Suppressor macrophage treated with lipopolysaccharide for 4 hours (primary cell): ENCODE results near the gene ENGASE.
A peak's percentile ranks its signal among the peaks of the same experiment; 100 is the strongest.

Source experiments
- DNase-seq: peaks from one replicate; pipeline ENCODE4 v3.0.0-alpha.2; 2020

ENGASE gene

DNA sequence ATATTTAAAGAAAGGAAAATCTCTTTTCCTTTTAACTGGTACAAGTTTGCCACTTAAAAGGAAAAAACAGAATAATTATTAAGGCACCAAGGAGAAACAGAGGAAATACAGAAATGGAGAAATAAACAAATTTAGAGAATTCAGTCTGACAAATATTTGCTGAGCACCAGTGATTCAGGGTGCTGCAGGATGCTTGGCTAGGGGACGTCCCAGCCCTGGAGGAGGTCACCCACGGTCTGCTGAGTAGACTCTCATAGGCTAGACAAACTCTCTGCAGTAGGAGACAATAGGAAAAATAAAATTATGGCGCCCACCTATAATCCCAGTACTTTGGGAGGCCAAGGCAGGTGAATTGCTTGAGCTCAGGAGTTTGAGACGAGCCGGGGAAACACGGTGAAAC is 34.7 kb upstream of the ENGASE start:
- DNase-seq = peak; percentile 70

DNA sequence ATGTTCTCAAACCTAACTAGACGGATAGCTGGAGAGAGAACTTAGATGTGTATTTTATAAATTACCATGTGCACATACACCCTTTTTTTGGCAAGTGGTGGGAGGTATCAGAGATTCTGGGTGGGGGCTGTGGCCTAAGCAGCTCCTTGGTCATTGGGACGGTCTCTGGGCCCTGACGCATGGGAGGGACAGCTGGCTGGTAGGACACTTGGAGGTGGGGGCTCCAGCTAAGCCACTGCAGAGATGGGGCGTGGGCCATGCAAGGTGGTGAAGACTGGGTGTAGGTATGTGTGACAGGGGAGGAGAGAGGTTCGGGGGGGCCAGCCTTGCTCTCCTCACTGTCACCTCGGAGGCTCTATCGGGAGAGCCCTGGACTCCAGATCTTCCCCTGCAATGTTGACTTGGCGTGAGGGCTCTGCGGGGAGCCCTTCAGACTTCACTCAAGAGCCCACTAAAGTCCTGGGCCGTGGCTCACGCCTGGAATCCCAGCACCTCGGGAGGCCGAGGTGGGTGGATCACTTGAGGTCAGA is 33.5 kb upstream of the ENGASE start:
- DNase-seq = no peak

DNA sequence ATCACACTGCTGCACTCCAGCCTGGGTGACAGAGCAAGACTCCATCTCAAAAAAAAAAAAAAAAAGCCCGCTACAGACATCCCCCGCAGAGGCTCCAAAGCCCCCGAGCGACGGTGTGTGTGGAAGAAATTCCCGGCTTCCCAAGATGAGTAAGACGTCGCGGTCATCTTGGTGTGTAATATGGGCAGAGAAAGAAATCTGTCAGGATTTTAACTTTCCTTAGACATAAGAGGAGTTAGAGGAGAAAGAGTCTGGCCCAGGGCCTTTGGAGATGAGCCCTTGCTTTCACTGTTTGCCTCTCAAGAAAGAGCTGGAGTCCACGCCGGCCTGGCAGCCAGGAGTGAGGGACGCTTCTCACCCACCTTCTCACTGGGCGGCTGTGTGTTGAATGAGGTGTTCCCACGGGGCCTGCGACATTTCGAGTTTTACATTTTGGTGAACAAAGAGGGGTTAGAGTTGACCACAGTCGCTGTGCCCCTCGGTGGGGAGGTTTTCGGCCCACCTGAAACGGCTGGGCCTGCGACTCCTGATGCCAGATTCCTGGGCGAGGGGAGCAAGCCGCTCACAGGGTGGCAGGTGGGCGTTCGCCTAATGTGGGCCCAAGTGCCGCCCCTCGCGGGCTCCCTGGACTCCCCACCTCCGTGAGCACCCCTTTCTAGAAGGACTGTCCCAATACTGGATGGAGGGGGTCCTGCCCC is 32.8 kb upstream of the ENGASE start:
- no peak for DNase-seq

DNA sequence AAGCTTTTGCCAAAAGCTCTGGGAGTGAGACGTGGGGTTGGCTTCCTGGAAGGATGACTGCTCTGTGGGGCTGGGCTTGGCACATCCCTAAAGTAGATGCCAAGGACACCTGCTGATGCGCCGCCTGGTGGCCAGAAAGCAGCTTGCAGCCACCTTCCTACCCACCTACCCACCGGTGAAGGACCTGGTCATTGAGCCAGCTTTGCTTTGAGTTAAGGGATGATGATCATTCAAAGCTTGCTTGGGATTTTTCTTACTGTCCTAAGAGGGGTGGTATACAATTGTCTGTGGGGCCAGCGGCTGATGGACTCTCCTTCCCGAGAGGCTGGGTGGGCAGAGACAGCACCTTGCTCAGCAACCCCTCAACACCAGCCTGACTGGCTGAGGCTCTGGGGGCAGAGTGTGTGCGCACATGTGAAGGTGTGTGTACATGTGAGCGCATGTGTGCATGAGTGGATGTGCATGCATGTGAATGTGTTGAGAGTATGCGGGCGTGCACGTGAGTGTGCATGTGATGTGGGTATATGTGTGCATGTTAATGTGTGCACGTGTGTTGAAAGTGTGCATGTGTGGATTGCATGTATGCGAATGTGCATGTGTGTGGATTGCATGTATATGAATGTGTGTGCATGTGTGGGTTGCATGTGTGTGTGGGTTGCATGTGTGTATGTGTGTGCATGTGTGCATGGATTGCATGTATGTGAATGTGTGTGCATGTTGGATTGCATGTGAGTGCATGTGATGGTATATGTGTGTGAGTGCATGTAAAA is 32.0 kb upstream of the ENGASE start:
- peak; percentile 83 for DNase-seq

- DNase-seq = no peak
These were observed 31.3 kb upstream of the ENGASE start for GRCh38 chr17:79043191-79043930.

GRCh38 chr17:79043931-79044320 is 30.7 kb upstream of the ENGASE start:
- DNase-seq = no peak

GRCh38 chr17:79044462-79044861 is 30.2 kb upstream of the ENGASE start:
- no peak for DNase-seq

DNA sequence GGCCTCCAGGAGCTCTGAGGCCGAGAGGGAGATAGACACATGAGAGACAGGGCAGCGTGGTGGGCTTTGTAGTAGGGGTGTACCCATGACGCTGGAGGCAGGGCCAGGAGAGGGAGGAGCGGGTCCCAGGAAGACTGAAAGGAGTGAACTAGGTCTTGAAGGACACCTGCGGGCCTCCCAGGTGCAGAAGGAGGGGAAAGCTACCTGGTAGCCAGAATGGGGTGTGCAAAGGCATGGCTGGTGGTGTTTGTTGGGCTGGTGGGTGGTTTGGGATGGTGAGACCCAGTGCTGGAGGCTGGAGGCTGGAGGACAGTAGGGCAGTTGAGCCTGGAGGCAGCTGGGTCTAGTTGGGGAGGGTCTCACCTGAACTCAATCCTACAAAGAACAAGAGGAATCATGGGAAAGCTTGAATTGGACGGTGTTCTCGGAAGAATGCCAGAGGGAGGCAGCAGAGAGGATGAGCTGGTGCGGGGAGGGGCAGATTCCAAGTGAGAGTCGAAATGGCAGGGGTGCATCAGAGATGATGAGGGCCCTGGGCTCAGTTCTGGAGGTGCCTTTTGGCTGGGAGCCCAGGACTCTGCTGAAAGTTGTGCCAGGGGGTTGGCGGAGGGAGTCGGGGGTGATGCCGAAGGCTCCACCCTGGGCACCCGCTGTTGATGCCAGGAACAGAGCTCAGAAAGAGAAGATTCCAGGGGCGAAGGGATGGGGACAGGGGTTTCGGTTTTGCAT is 29.5 kb upstream of the ENGASE start:
- DNase-seq = no peak

DNA sequence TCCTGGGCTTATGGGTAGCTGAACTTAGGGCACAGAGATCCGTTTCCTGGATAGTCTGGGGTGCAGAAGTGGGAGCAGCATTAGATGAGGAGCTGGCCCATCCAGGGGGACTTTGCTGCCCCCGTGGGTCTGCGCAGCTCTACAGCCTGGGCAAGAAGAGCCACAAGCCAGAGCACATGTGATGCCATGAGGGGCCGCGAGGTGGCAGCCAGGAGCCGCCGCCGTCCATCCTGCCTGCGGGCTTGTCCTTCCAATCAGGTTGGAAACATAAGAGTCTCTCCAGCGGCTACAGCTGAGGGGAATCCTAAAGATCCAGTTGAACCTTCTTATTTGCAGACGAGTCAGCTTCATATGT is 28.8 kb upstream of the ENGASE start:
- peak; percentile 82 for DNase-seq

DNA sequence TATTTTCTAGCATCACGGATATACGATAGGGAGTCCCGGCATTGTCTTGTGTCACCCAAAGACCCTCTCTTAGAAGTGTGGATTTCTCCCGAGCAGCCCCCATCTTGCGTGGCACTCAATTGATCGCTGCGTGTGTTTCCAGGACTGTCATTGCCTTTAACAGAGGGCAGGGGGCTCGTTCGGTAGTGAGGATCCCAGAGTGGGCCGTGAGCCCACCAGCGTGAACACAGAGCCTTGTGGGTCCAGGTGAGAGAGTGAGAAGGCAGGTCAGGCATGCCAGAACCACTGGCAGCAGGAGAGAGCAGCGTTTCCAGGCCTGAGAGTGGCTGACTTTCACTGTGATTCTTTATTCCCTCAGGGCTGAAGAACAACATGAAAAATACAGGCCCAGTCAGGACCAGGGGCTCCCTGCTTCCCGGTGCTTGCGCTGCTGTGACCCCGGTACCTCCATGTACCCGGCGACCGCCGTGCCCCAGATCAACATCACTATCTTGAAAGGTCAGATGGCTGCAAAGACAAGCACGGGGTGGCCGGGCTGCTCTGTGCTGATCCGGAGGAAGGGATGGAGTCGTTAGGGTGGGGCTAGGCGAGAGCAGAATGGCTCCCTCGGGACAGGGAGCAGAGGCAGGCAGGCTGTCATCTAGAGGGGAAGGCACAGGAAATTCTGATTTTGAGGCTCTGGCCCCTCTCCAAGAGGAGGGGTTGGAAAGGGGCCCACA is 28.3 kb upstream of the ENGASE start:
- DNase-seq = no peak

DNA sequence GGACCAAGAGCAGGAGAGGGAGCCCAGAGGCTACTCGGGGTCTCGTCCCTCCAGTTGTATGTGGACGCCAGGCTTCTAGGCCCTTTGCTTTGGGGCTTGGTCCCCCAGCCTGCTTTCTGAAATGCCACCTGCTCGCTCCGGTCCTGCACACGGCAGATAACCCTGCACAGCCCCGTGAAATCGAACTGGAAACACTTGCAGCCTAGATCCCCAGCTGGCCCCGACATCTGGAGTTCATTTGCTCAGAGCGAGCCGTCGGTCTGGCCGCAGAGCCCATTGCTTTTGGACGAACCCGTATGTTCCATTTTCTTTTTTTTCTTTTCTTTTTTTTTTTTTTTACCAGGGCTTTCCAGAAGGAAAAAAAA is 27.7 kb upstream of the ENGASE start:
- DNase-seq = no peak

DNA sequence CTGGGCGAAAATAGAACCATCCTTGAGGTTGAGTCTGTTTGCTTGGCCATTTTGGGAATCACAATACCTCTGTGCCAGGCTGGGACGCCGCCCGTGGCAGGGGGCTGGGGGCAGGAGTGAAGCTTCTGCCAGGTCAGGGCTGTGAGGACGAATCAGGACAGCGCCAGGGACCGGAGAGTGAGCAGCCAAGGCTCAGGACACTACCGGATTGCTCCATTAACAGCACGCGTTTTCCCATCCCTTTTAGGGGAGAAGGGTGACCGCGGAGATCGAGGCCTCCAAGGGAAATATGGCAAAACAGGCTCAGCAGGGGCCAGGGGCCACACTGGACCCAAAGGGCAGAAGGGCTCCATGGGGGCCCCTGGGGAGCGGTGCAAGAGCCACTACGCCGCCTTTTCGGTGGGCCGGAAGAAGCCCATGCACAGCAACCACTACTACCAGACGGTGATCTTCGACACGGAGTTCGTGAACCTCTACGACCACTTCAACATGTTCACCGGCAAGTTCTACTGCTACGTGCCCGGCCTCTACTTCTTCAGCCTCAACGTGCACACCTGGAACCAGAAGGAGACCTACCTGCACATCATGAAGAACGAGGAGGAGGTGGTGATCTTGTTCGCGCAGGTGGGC is 27.2 kb upstream of the ENGASE start:
- no peak for DNase-seq

DNA sequence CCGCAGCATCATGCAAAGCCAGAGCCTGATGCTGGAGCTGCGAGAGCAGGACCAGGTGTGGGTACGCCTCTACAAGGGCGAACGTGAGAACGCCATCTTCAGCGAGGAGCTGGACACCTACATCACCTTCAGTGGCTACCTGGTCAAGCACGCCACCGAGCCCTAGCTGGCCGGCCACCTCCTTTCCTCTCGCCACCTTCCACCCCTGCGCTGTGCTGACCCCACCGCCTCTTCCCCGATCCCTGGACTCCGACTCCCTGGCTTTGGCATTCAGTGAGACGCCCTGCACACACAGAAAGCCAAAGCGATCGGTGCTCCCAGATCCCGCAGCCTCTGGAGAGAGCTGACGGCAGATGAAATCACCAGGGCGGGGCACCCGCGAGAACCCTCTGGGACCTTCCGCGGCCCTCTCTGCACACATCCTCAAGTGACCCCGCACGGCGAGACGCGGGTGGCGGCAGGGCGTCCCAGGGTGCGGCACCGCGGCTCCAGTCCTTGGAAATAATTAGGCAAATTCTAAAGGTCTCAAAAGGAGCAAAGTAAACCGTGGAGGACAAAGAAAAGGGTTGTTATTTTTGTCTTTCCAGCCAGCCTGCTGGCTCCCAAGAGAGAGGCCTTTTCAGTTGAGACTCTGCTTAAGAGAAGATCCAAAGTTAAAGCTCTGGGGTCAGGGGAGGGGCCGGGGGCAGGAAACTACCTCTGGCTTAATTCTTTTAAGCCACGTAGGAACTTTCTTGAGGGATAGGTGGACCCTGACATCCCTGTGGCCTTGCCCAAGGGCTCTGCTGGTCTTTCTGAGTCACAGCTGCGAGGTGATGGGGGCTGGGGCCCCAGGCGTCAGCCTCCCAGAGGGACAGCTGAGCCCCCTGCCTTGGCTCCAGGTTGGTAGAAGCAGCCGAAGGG is 26.4 kb upstream of the ENGASE start:
- DNase-seq = no peak

DNA sequence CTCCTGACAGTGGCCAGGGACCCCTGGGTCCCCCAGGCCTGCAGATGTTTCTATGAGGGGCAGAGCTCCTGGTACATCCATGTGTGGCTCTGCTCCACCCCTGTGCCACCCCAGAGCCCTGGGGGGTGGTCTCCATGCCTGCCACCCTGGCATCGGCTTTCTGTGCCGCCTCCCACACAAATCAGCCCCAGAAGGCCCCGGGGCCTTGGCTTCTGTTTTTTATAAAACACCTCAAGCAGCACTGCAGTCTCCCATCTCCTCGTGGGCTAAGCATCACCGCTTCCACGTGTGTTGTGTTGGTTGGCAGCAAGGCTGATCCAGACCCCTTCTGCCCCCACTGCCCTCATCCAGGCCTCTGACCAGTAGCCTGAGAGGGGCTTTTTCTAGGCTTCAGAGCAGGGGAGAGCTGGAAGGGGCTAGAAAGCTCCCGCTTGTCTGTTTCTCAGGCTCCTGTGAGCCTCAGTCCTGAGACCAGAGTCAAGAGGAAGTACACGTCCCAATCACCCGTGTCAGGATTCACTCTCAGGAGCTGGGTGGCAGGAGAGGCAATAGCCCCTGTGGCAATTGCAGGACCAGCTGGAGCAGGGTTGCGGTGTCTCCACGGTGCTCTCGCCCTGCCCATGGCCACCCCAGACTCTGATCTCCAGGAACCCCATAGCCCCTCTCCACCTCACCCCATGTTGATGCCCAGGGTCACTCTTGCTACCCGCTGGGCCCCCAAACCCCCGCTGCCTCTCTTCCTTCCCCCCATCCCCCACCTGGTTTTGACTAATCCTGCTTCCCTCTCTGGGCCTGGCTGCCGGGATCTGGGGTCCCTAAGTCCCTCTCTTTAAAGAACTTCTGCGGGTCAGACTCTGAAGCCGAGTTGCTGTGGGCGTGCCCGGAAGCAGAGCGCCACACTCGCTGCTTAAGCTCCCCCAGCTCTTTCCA is 25.5 kb upstream of the ENGASE start:
- no peak for DNase-seq

GRCh38 chr17:79049821-79050220 is 24.8 kb upstream of the ENGASE start:
- no peak for DNase-seq

GRCh38 chr17:79050551-79050950 is 24.1 kb upstream of the ENGASE start:
- no peak for DNase-seq

DNA sequence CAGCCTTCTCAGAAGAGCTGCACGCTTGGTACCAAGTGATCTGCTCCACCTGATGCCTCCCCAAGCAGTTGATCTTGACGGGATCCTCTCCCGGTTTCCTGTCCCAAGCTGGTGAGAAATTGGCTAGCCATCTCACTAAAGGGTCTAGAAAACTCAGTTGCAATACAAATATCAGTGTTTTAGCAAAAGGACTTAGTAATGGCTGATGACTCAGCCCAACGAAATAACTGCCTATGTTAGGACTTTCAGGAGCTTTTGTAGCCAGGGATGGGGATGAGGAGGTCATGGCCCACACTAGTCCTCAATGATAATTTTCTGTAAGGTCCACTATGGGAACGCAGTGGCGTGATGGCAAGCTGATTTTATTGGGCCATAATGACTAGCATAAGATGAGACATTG is 23.3 kb upstream of the ENGASE start:
- DNase-seq = no peak

DNA sequence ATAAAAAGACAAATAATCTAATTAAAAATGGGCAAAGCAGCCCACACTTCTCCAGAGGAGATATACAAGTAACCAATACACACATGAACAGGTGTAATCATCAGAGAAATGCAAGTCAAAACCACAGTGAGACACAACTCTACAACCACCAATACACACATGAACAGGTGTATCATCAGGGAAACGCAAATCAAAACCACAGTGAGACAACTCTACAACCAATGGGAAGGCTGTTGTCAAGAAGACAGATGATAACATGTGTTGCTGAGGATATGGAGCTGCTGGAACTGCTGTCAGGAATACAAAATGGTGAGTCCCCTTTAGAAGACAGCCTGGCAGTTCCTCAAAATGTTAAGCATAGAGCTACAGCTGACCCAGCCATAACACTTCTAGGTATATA is 22.5 kb upstream of the ENGASE start:
- no peak for DNase-seq

- no peak for DNase-seq
These were observed 21.2 kb upstream of the ENGASE start for GRCh38 chr17:79053251-79053925.
